ENCODE measurements around the gene CACNA1H. TPM values are rescaled to one million over a fixed set of nuclear protein-coding genes. Genes with fewer than 3 reads are reported as not detected.

CACNA1H gene
- total RNA-seq, 1 experiment from 2014 or later = 31.1 TPM

- no peak for ATAC-seq
- DNase-seq (ENCODE audit: low read depth, low spot score) = no peak
- POLR2A ChIA-PET = no interaction called here
- no TSS peak for BruUV-seq (replicated peaks)
- Histone ChIP-seq H3K4me3 (ENCODE audit: low read depth in 2 of 2, low read length in 2 of 2) (no peak overlapping the region), H3K27ac (ENCODE audit: low read length) (no peak overlapping the region), H3K9me3 (ENCODE audit: control insufficient read depth, insufficient read depth, low read depth, low read length) (no peaks in the 10 kb centered on the region), H3K36me3 (ENCODE audit: control insufficient read depth, insufficient read depth, low read length) (no peaks in the 10 kb centered on the region; the same call in 1 of the 2 replicates), H3K4me1 (ENCODE audit: control insufficient read depth, insufficient read depth, low read length) (no peaks in the 10 kb centered on the region), H3K27me3 (ENCODE audit: control insufficient read depth, insufficient read depth, low read length) (no peaks in the 10 kb centered on the region)
- CTCF ChIA-PET = no interaction called here
- TF ChIP-seq SIN3A (IDR thresholded peaks at IDR 0.05; ENCODE audit: borderline replicate concordance, insufficient read depth, low read depth, low read length) (no peak), POLR2AphosphoS5 (IDR thresholded peaks at IDR 0.05; ENCODE audit: low read depth, low read length) (no peak), TCF7L2 (IDR thresholded peaks at IDR 0.05; ENCODE audit: low read depth, low read length) (no peak), CTCF (IDR thresholded peaks at IDR 0.05) (no peak), REST (IDR thresholded peaks at IDR 0.05; ENCODE audit: insufficient read depth in 1 of 2, low read depth in 2 of 2, low read length in 1 of 2) (no peak)
- intact Hi-C loops (cut with micrococcal nuclease; ENCODE audit: unreplicated experiment) = no loop called here
- in situ Hi-C loops (cut with HindIII; ENCODE audit: low pct_unique_long_range_greater_than_20kb, low sequenced_read_pairs) = no loop called here
These were observed 55.4 kb downstream of the CACNA1H start for GRCh38 chr16:1208239-1208830.

GRCh38 chr16:1209081-1209480 lies 56.2 kb downstream of the CACNA1H start:
- Histone ChIP-seq H3K27me3 (ENCODE audit: control insufficient read depth, insufficient read depth, low read length) (no peaks in the 10 kb centered on the region), H3K36me3 (ENCODE audit: control insufficient read depth, insufficient read depth, low read length) (no peaks in the 10 kb centered on the region; the same call in 1 of the 2 replicates), H3K27ac (ENCODE audit: low read length) (no peak overlapping the region), H3K4me3 (ENCODE audit: low read depth in 2 of 2, low read length in 2 of 2) (no peak overlapping the region), H3K9me3 (ENCODE audit: control insufficient read depth, insufficient read depth, low read depth, low read length) (no peaks in the 10 kb centered on the region), H3K4me1 (ENCODE audit: control insufficient read depth, insufficient read depth, low read length) (no peaks in the 10 kb centered on the region)
- ATAC-seq = no peak
- CTCF ChIA-PET = no interaction called here
- POLR2A ChIA-PET = no interaction called here
- TF ChIP-seq SIN3A (IDR thresholded peaks at IDR 0.05; ENCODE audit: borderline replicate concordance, insufficient read depth, low read depth, low read length) (no peak), POLR2AphosphoS5 (IDR thresholded peaks at IDR 0.05; ENCODE audit: low read depth, low read length) (no peak), CTCF (IDR thresholded peaks at IDR 0.05) (no peak), REST (IDR thresholded peaks at IDR 0.05; ENCODE audit: insufficient read depth in 1 of 2, low read depth in 2 of 2, low read length in 1 of 2) (no peak), TCF7L2 (IDR thresholded peaks at IDR 0.05; ENCODE audit: low read depth, low read length) (no peak)
- in situ Hi-C loops (cut with HindIII; ENCODE audit: low pct_unique_long_range_greater_than_20kb, low sequenced_read_pairs) = no loop called here
- DNase-seq (ENCODE audit: low read depth, low spot score) = no peak
- BruUV-seq (replicated peaks) = no TSS peak
- intact Hi-C loops (cut with micrococcal nuclease; ENCODE audit: unreplicated experiment) = no loop called here
